Loucy (cell line): ENCODE data around the gene PRDM2.

Source experiments
- CTCF ChIP-seq: fragments of 200-600 bp; sonication (generic); conservative IDR thresholded peaks from 2 replicates; pipeline ENCODE4 v1.5.1; 2014; ENCODE audit warnings: mild to moderate bottlenecking, antibody characterized with exemption, low read length
- EZH2phosphoT487 ChIP-seq: fragments of 200-600 bp; IDR thresholded peaks from 2 replicates; pipeline ENCODE4 v1.6.1; 2018; ENCODE audit warnings: antibody characterized with exemption, mild to moderate bottlenecking, moderate library complexity, borderline replicate concordance

- no peak for TF ChIP-seq CTCF
- TF ChIP-seq EZH2phosphoT487: no peak
Observed at GRCh38 chr1:13802782-13803545, 103.0 kb downstream of the PRDM2 start.
